ENCODE data around the gene ADAMTSL1.

- TF ChIP-seq, protein P1, sequence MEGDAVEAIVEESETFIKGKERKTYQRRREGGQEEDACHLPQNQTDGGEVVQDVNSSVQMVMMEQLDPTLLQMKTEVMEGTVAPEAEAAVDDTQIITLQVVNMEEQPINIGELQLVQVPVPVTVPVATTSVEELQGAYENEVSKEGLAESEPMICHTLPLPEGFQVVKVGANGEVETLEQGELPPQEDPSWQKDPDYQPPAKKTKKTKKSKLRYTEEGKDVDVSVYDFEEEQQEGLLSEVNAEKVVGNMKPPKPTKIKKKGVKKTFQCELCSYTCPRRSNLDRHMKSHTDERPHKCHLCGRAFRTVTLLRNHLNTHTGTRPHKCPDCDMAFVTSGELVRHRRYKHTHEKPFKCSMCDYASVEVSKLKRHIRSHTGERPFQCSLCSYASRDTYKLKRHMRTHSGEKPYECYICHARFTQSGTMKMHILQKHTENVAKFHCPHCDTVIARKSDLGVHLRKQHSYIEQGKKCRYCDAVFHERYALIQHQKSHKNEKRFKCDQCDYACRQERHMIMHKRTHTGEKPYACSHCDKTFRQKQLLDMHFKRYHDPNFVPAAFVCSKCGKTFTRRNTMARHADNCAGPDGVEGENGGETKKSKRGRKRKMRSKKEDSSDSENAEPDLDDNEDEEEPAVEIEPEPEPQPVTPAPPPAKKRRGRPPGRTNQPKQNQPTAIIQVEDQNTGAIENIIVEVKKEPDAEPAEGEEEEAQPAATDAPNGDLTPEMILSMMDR (conservative IDR thresholded peaks at IDR 0.05; ENCODE audit: low read length) = no peak
- no peak for TF ChIP-seq EZH2phosphoT487 (IDR thresholded peaks at IDR 0.05; ENCODE audit: borderline replicate concordance, low read depth, low read length)
Measured at GRCh38 chr9:18721267-18721994, 247.5 kb downstream of the ADAMTSL1 start.
